ENCODE results near the gene NPM1. TPM values are rescaled to one million over a fixed set of nuclear protein-coding genes. Genes with fewer than 3 reads are reported as not detected.

NPM1 gene
- total and polyA plus RNA-seq, 2 donors from 2014 or later = 611 to 612 TPM

DNA sequence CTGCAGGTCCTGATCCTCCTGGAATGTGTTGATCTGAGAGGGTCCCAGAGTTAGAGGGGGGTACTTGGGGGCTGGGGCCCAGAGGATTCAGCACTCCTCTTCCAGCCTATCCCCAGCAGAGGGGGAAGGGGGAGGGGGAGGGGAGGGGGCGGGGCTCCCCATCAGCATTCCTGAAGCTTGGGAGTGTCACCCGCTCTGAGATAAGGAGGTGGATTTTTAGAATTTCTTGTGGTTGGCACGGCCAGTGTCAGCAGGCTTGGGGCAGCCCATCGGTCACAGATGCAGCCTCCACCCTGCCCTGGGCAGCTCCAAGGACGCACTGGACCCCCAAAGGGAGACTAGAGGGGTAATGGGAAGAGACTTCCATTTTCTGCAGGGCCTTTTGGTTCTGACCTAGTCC is 37.1 kb downstream of the NPM1 start:
- Histone ChIP-seq H3K4me1 (ENCODE audit: control insufficient read depth in 2 of 3, insufficient read depth in 2 of 3, low read depth in 1 of 3, low read length in 3 of 3) (peaks cover 0 to 10% (median 0%) of the 10 kb centered on the region in 3 donors), H3K27me3 (ENCODE audit: control insufficient read depth, insufficient read depth, low read length) (peaks cover 2% of the 10 kb centered on the region), H3K9ac (ENCODE audit: low read length in 3 of 3) (no peak overlapping the region), H3K4me3 (ENCODE audit: low read length in 3 of 3) (no peak overlapping the region), H3K27ac (ENCODE audit: low read depth in 2 of 2, low read length in 2 of 2) (no peak overlapping the region), H3K9me3 (ENCODE audit: control insufficient read depth in 2 of 3, insufficient read depth in 1 of 3, low read length in 3 of 3) (no peaks in the 10 kb centered on the region), H3K36me3 (ENCODE audit: control insufficient read depth in 2 of 3, insufficient read depth in 3 of 3, low read length in 3 of 3) (no peaks in the 10 kb centered on the region)
- intact Hi-C loops (cut with DNase I) = loop anchor here (10.0 kb wide), 1 partner anchor 470 kb away; no protein-coding TSS in a partner anchor
- FAIRE-seq (no peak), DNase-seq (peak in 2 of 5 donors; percentile 35 to 51)
- TF ChIP-seq, protein P1, sequence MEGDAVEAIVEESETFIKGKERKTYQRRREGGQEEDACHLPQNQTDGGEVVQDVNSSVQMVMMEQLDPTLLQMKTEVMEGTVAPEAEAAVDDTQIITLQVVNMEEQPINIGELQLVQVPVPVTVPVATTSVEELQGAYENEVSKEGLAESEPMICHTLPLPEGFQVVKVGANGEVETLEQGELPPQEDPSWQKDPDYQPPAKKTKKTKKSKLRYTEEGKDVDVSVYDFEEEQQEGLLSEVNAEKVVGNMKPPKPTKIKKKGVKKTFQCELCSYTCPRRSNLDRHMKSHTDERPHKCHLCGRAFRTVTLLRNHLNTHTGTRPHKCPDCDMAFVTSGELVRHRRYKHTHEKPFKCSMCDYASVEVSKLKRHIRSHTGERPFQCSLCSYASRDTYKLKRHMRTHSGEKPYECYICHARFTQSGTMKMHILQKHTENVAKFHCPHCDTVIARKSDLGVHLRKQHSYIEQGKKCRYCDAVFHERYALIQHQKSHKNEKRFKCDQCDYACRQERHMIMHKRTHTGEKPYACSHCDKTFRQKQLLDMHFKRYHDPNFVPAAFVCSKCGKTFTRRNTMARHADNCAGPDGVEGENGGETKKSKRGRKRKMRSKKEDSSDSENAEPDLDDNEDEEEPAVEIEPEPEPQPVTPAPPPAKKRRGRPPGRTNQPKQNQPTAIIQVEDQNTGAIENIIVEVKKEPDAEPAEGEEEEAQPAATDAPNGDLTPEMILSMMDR (IDR thresholded peaks at IDR 0.05; ENCODE audit: borderline replicate concordance, extremely low read depth, insufficient read depth) = no peak

DNA sequence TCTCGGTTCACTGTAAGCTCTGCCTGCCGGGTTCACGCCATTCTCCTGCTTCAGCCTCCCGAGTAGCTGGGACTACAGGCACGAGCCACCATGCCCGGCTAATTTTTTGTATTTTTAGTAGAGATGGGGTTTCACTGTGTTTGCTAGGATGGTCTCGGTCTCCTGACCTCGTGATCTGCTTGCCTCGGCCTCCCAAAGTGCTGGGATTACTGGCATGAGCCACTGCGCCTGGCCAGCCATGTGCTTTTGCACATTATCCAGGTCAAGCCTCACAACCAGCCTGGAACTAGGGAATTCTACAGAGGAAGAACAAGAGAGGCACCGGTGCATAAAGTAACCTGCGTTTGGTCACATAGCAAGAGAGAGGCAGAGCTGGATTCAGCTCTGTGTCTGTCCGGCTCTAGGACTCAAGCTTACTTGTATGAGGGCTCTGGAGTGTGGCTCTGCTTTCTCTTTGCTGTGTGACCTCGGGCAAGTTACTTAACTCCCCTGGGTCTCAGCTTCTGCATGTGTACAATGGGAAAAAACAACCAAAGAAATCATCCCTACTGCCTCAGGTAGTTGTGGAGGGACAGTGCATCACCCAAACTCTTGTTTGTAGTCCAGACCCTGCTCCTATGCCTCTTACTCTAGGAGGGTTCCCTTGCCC is 38.1 kb downstream of the NPM1 start:
- H3K4me3 ChIP-seq (ENCODE audit: low read length in 3 of 3) = no peak overlapping the region
- intact Hi-C loops (cut with DNase I) = loop anchor here (10.0 kb wide), 1 partner anchor 469 kb away; no protein-coding TSS in a partner anchor
- no peak overlapping the region for H3K9ac ChIP-seq (ENCODE audit: low read length in 3 of 3)
- FAIRE-seq (no peak), DNase-seq (peak in 3 of 5 donors; percentile 28 to 42 (median 29))
- H3K4me1 ChIP-seq (ENCODE audit: control insufficient read depth in 2 of 3, insufficient read depth in 2 of 3, low read depth in 1 of 3, low read length in 3 of 3) = peaks cover 0 to 5% (median 0%) of the 10 kb centered on the region in 3 donors
- no peaks in the 10 kb centered on the region for H3K9me3 ChIP-seq (ENCODE audit: control insufficient read depth in 2 of 3, insufficient read depth in 1 of 3, low read length in 3 of 3)
- no peaks in the 10 kb centered on the region for H3K36me3 ChIP-seq (ENCODE audit: control insufficient read depth in 2 of 3, insufficient read depth in 3 of 3, low read length in 3 of 3)
- H3K27ac ChIP-seq (ENCODE audit: low read depth in 2 of 2, low read length in 2 of 2) = no peak overlapping the region
- TF ChIP-seq, protein P1 (IDR thresholded peaks at IDR 0.05; ENCODE audit: borderline replicate concordance, extremely low read depth, insufficient read depth) = no peak
- peaks cover 2% of the 10 kb centered on the region for H3K27me3 ChIP-seq (ENCODE audit: control insufficient read depth, insufficient read depth, low read length)

DNA sequence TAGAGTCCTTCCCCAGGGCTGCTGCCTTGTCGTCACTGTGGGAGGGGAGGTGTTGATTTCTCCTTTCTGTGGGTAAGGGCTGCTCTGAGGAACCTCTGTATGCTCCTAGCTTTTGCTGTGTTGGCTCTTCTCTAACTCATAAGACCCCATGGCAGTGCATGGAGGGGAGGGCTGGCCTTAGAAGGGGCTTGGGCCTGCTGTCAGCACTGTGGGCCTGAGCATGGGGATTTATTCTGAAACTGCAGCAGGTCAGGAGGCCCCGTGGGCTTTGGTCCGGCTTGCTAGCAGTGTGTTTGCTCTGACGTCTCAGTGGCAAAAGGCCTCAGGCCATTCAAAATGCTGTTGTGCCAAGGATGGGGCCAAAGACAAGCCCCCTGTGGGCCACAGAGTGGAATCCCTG is 38.6 kb downstream of the NPM1 start:
- Histone ChIP-seq H3K4me1 (ENCODE audit: control insufficient read depth in 2 of 3, insufficient read depth in 2 of 3, low read depth in 1 of 3, low read length in 3 of 3) (peaks cover 0 to 2% (median 0%) of the 10 kb centered on the region in 3 donors), H3K9me3 (ENCODE audit: control insufficient read depth in 2 of 3, insufficient read depth in 1 of 3, low read length in 3 of 3) (no peaks in the 10 kb centered on the region), H3K4me3 (ENCODE audit: low read length in 3 of 3) (no peak overlapping the region), H3K9ac (ENCODE audit: low read length in 3 of 3) (no peak overlapping the region), H3K36me3 (ENCODE audit: control insufficient read depth in 2 of 3, insufficient read depth in 3 of 3, low read length in 3 of 3) (no peaks in the 10 kb centered on the region), H3K27me3 (ENCODE audit: control insufficient read depth, insufficient read depth, low read length) (peaks cover 2% of the 10 kb centered on the region), H3K27ac (ENCODE audit: low read depth in 2 of 2, low read length in 2 of 2) (no peak overlapping the region)
- TF ChIP-seq, protein P1 (IDR thresholded peaks at IDR 0.05; ENCODE audit: borderline replicate concordance, extremely low read depth, insufficient read depth) = no peak
- intact Hi-C loops (cut with DNase I) = loop anchor here (10.0 kb wide), 1 partner anchor 469 kb away; no protein-coding TSS in a partner anchor
- DNase-seq (peak in 2 of 5 donors; percentile 21 to 35), FAIRE-seq (no peak)

All from kidney (tissue), 14 donors.